Measurements from ENCODE around the gene NCBP2.

NCBP2 gene

GRCh38 chr3:196962108-196962929 is 20.0 kb upstream of the NCBP2 start:
- ATAC-seq (ENCODE audit: insufficient read depth, low read depth) (no peak), DNase-seq (no peak)
- no peaks in the 10 kb centered on the region for H3K27me3 ChIP-seq (ENCODE audit: insufficient read depth, low read length, poor library complexity)
- no peak for TF ChIP-seq EZH2 (IDR thresholded peaks at IDR 0.05; ENCODE audit: borderline replicate concordance, low read depth, low read length, severe bottlenecking)
- TF ChIP-seq, protein P1, sequence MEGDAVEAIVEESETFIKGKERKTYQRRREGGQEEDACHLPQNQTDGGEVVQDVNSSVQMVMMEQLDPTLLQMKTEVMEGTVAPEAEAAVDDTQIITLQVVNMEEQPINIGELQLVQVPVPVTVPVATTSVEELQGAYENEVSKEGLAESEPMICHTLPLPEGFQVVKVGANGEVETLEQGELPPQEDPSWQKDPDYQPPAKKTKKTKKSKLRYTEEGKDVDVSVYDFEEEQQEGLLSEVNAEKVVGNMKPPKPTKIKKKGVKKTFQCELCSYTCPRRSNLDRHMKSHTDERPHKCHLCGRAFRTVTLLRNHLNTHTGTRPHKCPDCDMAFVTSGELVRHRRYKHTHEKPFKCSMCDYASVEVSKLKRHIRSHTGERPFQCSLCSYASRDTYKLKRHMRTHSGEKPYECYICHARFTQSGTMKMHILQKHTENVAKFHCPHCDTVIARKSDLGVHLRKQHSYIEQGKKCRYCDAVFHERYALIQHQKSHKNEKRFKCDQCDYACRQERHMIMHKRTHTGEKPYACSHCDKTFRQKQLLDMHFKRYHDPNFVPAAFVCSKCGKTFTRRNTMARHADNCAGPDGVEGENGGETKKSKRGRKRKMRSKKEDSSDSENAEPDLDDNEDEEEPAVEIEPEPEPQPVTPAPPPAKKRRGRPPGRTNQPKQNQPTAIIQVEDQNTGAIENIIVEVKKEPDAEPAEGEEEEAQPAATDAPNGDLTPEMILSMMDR (IDR thresholded peaks at IDR 0.05; ENCODE audit: borderline replicate concordance, extremely low read depth, low read length, poor library complexity, severe bottlenecking): no peak
- no peak overlapping the region for H3K4me2 ChIP-seq (ENCODE audit: insufficient read depth, low read length)
- no peaks in the 10 kb centered on the region for H3K9me3 ChIP-seq (ENCODE audit: insufficient read depth, low read length, severe bottlenecking)
- H3K9ac ChIP-seq (ENCODE audit: low read depth, low read length): no peak overlapping the region
- H3K36me3 ChIP-seq (ENCODE audit: insufficient read depth, low read length): peaks cover 15% of the 10 kb centered on the region; the same call in 1 of the 2 replicates
- H3K27ac ChIP-seq (ENCODE audit: low read length): no peak overlapping the region
- H4K20me1 ChIP-seq (ENCODE audit: insufficient read depth, low read length): peaks cover 5% of the 10 kb centered on the region; the same call in 1 of the 2 replicates
- H3K4me1 ChIP-seq (ENCODE audit: insufficient read depth, low read length): peaks cover under 1% of the 10 kb centered on the region; the same call in 1 of the 2 replicates
- H3K79me2 ChIP-seq (ENCODE audit: insufficient read depth, low read length): no peaks in the 10 kb centered on the region
- H2AFZ ChIP-seq (ENCODE audit: low read depth, low read length): no peak overlapping the region
- no peak overlapping the region for H3K4me3 ChIP-seq (ENCODE audit: low read depth in 1 of 2, low read length in 2 of 2)

DNA sequence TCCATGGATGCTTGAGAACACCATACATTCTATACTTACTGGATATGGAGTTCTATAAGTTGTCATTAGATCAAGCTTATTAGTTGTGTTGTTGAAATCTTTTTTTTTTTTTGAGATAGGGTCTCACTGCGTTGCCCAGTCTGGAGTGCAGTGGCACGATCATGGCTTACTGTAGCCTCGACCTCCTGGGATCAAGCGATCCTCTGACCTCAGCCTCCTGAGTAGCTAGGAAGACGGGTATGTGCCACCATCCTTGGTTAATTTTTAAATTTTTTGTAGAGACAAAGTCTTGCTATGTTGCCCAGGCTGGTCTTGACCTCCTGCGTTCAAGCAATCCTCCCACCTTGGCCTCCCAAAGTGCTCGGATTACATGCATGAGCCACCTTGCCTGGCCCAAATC is 12.5 kb upstream of the NCBP2 start:
- DNase-seq: no peak
- Histone ChIP-seq H3K27me3 (ENCODE audit: insufficient read depth, low read length, poor library complexity) (no peaks in the 10 kb centered on the region), H3K36me3 (ENCODE audit: insufficient read depth, low read length) (no peaks in the 10 kb centered on the region), H3K79me2 (ENCODE audit: insufficient read depth, low read length) (no peaks in the 10 kb centered on the region), H3K4me2 (ENCODE audit: insufficient read depth, low read length) (no peak overlapping the region), H3K4me1 (ENCODE audit: insufficient read depth, low read length) (no peaks in the 10 kb centered on the region), H3K9me3 (ENCODE audit: insufficient read depth, low read length, severe bottlenecking) (no peaks in the 10 kb centered on the region), H2AFZ (ENCODE audit: low read depth, low read length) (no peak overlapping the region), H3K9ac (ENCODE audit: low read depth, low read length) (no peak overlapping the region), H3K4me3 (ENCODE audit: low read depth in 1 of 2, low read length in 2 of 2) (no peak overlapping the region), H4K20me1 (ENCODE audit: insufficient read depth, low read length) (no peaks in the 10 kb centered on the region), H3K27ac (ENCODE audit: low read length) (no peak overlapping the region)
- TF ChIP-seq, protein P1 (IDR thresholded peaks at IDR 0.05; ENCODE audit: borderline replicate concordance, extremely low read depth, low read length, poor library complexity, severe bottlenecking): no peak
- TF ChIP-seq EZH2 (IDR thresholded peaks at IDR 0.05; ENCODE audit: borderline replicate concordance, low read depth, low read length, severe bottlenecking): no peak
- no peak for ATAC-seq (ENCODE audit: insufficient read depth, low read depth)

GRCh38 chr3:196951371-196951770 is 9.0 kb upstream of the NCBP2 start:
- DNase-seq (no peak), ATAC-seq (ENCODE audit: insufficient read depth, low read depth) (no peak)
- no peak overlapping the region for H3K27ac ChIP-seq (ENCODE audit: low read length)
- H2AFZ ChIP-seq (ENCODE audit: low read depth, low read length): no peak overlapping the region
- H3K4me2 ChIP-seq (ENCODE audit: insufficient read depth, low read length): no peak overlapping the region
- no peak overlapping the region for H3K9ac ChIP-seq (ENCODE audit: low read depth, low read length)
- TF ChIP-seq, protein P1 (IDR thresholded peaks at IDR 0.05; ENCODE audit: borderline replicate concordance, extremely low read depth, low read length, poor library complexity, severe bottlenecking): no peak
- TF ChIP-seq EZH2 (IDR thresholded peaks at IDR 0.05; ENCODE audit: borderline replicate concordance, low read depth, low read length, severe bottlenecking): no peak
- no peaks in the 10 kb centered on the region for H3K4me1 ChIP-seq (ENCODE audit: insufficient read depth, low read length)
- no peaks in the 10 kb centered on the region for H3K79me2 ChIP-seq (ENCODE audit: insufficient read depth, low read length)
- H4K20me1 ChIP-seq (ENCODE audit: insufficient read depth, low read length): no peaks in the 10 kb centered on the region
- H3K9me3 ChIP-seq (ENCODE audit: insufficient read depth, low read length, severe bottlenecking): no peaks in the 10 kb centered on the region
- no peak overlapping the region for H3K4me3 ChIP-seq (ENCODE audit: low read depth in 1 of 2, low read length in 2 of 2)
- no peaks in the 10 kb centered on the region for H3K36me3 ChIP-seq (ENCODE audit: insufficient read depth, low read length)
- H3K27me3 ChIP-seq (ENCODE audit: insufficient read depth, low read length, poor library complexity): no peaks in the 10 kb centered on the region
